Common myeloid progenitor, CD34-positive (primary cell): ENCODE measurements around the gene BIVM.

ENCODE experiments used
- CTCF ChIA-PET: fragments of 350-600 bp; sonication (Branson Sonifier 250); formaldehyde crosslinking; loops from one replicate; lab custom pipeline; 2021; ENCODE audit warnings: antibody characterized with exemption; lab: Charles Lee
- POLR2A ChIA-PET: fragments of 350-600 bp; sonication (Branson Sonifier 250); formaldehyde crosslinking; loops from one replicate; lab custom pipeline; 2021; ENCODE audit warnings: antibody characterized with exemption; lab: Charles Lee
- DNase-seq, 3 donors: peaks; one replicate each; pipeline versions ENCODE4 v3.0.0 to v3.0.0-alpha.2; 2013
- H3K27ac ChIP-seq, 2 experiments: 1 replicate in 1 of 2; 2 replicates in 1 of 2; pipeline ENCODE4 v1.7.0; 2013; ENCODE audit warnings: inconsistent platforms in 2 of 2, low read length in 2 of 2, mild to moderate bottlenecking in 2 of 2, low read depth in 1 of 2, moderate library complexity in 1 of 2; ENCODE audit not compliant: severe bottlenecking in 2 of 2, insufficient read depth in 1 of 2, poor library complexity in 1 of 2
- H3K27me3 ChIP-seq, 5 experiments: replicated peaks in 2 of 5; 1 replicate in 3 of 5; 2 replicates in 2 of 5; pipeline versions ENCODE4 v1.6.1 to v1.7.0; 2013; ENCODE audit warnings: low read length in 4 of 5, mild to moderate bottlenecking in 2 of 5, moderate library complexity in 2 of 5, inconsistent platforms in 1 of 5; ENCODE audit not compliant: insufficient read depth in 5 of 5, control insufficient read depth in 4 of 5
- H3K36me3 ChIP-seq, 4 experiments: 1 replicate in 2 of 4; 2 replicates in 2 of 4; pipeline versions ENCODE4 v1.6.1 to v1.7.0; 2013; ENCODE audit warnings: low read length in 3 of 4, control low read depth in 1 of 4, mild to moderate bottlenecking in 1 of 4; ENCODE audit not compliant: control insufficient read depth in 4 of 4, insufficient read depth in 4 of 4
- H3K4me1 ChIP-seq, 4 experiments: 1 replicate in 3 of 4; 2 replicates in 1 of 4; pipeline versions ENCODE4 v1.6.1 to v1.7.1; 2013; ENCODE audit warnings: low read length in 3 of 4, mild to moderate bottlenecking in 3 of 4, control low read depth in 1 of 4, inconsistent platforms in 1 of 4, moderate library complexity in 1 of 4; ENCODE audit not compliant: control insufficient read depth in 4 of 4, insufficient read depth in 4 of 4; ENCODE audit errors: control extremely low read depth in 1 of 4
- H3K4me3 ChIP-seq, 7 experiments: 1 replicate in 4 of 7; 2 replicates in 3 of 7; pipeline versions ENCODE4 v1.5.1 to v1.7.0; 2013; ENCODE audit warnings: mild to moderate bottlenecking in 7 of 7, low read length in 6 of 7, moderate library complexity in 6 of 7, inconsistent platforms in 2 of 7, low read depth in 2 of 7, control low read depth in 1 of 7; ENCODE audit not compliant: insufficient read depth in 4 of 7, control insufficient read depth in 1 of 7; ENCODE audit errors: extremely low read depth in 1 of 7
- H3K9me3 ChIP-seq, 5 experiments: 1 replicate in 4 of 5; 2 replicates in 1 of 5; pipeline versions ENCODE4 v1.6.1 to v1.7.1; 2013; ENCODE audit warnings: low read length in 4 of 5, mild to moderate bottlenecking in 2 of 5, inconsistent platforms in 1 of 5, low read depth in 1 of 5, moderate library complexity in 1 of 5; ENCODE audit not compliant: control insufficient read depth in 4 of 5, insufficient read depth in 2 of 5; ENCODE audit errors: control extremely low read depth in 1 of 5
- WGBS: methylation state at CpG from one replicate; pipeline ENCODE4 v1.1.5; 2013; ENCODE audit not compliant: insufficient coverage; 5-methylcytosine and 5-hydroxymethylcytosine counted together

Gene BIVM

DNA sequence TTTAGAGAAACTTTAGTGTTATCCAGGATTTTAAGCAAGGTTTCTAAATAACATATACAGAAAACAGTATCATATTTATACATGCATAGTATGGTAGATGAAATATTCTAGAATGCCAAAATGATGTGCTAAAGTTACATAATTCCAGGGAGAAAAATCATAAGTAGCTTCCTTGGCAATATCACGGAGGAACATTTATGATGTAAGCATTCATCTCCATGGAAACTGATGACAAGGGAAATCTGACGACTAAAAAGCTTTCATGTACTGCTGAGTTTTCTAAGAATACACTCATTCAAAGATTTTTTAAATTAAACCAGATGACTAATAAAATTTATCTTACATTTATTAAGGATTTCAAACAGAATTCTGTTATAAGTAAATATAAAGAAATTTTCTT, 30.0 kb upstream of the BIVM start:
- WGBS, result 100% methylated on average over 1 of the region's 2 CpGs
- H3K4me3 ChIP-seq, result no peak overlapping the region
- no peak for DNase-seq
- H3K36me3 ChIP-seq, result peaks cover 2 to 26% (median 11%) of the 10 kb centered on the region in 4 experiments
- H3K27ac ChIP-seq, result no peak overlapping the region
- CTCF ChIA-PET, result interaction anchor here (0.9 to 9.0 kb wide), 8 partner anchors 15 to 187 kb away, joined by 3 to 77 read pairs (median 4); partner anchors contain the start of genes BIVM and POGLUT2
- no peaks in the 10 kb centered on the region for H3K27me3 ChIP-seq
- H3K4me1 ChIP-seq, result peaks cover 17 to 35% (median 27%) of the 10 kb centered on the region in 4 experiments
- H3K9me3 ChIP-seq, result no peaks in the 10 kb centered on the region
- POLR2A ChIA-PET, result no interaction called here

DNA sequence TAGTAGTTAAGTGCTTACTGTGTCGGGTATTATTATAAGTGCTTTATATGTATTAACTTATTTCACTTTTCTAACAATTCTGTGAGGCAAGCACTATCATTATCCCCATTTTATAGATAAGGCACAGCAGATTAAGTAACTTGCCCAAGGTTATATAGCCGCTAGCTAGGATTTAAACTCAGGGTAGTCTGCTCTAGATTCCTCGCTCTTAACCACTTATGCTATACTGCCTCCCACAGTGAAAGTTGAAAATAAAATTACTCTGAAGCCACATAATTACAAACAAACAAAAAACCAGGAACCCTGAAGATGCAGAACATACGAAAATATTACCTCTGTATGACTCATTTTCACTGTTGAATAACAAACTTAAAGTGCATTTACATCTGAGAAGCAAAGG, 29.2 kb upstream of the BIVM start:
- Histone ChIP-seq H3K27me3 (no peaks in the 10 kb centered on the region), H3K4me3 (no peak overlapping the region), H3K4me1 (peaks cover 21 to 43% (median 35%) of the 10 kb centered on the region in 4 experiments), H3K9me3 (no peaks in the 10 kb centered on the region), H3K27ac (no peak overlapping the region), H3K36me3 (peaks cover 2 to 26% (median 11%) of the 10 kb centered on the region in 4 experiments)
- POLR2A ChIA-PET, result interaction anchor here (1.0 kb wide), 1 partner anchor 76 kb away, joined by 3 read pairs; the partner anchor contains the start of gene ERCC5
- WGBS, result 87% methylated on average over 3 of the region's 4 CpGs
- peak; percentile 18 to 45 (median 39) for DNase-seq
- CTCF ChIA-PET, result interaction anchor here (1.0 to 9.0 kb wide), 7 partner anchors 16 to 188 kb away, joined by 3 to 77 read pairs (median 4); partner anchors contain the start of genes BIVM and POGLUT2

DNA sequence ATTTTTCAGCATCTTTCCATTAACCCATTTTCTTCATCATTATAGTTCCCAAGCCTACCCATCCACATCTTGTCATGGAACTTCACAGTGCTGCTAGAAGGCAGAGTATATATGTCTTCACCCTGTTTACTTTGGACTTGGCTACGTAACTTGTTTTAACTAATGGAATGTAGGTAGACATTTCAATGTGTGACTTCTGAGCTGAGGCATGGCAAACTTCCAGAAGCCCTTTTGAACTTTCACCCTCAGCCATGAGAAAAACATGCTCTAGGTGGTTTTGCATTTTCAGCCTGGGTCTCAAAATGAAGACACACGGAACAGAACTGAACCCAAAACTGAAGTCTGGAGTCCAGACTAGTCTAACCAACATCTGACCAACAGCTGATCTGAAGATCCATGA, 28.5 kb upstream of the BIVM start:
- DNase-seq, result no peak
- CTCF ChIA-PET, result interaction anchor here (1.5 to 9.0 kb wide), 4 partner anchors 10 to 100 kb away, joined by 3 to 77 read pairs (median 4); partner anchors contain the start of genes BIVM and POGLUT2
- H3K27ac ChIP-seq, result no peak overlapping the region
- H3K27me3 ChIP-seq, result no peaks in the 10 kb centered on the region
- peaks cover 28 to 50% (median 42%) of the 10 kb centered on the region in 4 experiments for H3K4me1 ChIP-seq
- WGBS, result no CpG with 5 or more reads among the region's 2 CpGs
- H3K36me3 ChIP-seq, result peaks cover 2 to 23% (median 11%) of the 10 kb centered on the region in 4 experiments
- H3K9me3 ChIP-seq, result no peaks in the 10 kb centered on the region
- peak overlapping the region in 1 of 7 experiments; percentile 96 for H3K4me3 ChIP-seq
- POLR2A ChIA-PET, result interaction anchor here (1.0 kb wide), 1 partner anchor 75 kb away, joined by 3 read pairs; the partner anchor contains the start of gene ERCC5

DNA sequence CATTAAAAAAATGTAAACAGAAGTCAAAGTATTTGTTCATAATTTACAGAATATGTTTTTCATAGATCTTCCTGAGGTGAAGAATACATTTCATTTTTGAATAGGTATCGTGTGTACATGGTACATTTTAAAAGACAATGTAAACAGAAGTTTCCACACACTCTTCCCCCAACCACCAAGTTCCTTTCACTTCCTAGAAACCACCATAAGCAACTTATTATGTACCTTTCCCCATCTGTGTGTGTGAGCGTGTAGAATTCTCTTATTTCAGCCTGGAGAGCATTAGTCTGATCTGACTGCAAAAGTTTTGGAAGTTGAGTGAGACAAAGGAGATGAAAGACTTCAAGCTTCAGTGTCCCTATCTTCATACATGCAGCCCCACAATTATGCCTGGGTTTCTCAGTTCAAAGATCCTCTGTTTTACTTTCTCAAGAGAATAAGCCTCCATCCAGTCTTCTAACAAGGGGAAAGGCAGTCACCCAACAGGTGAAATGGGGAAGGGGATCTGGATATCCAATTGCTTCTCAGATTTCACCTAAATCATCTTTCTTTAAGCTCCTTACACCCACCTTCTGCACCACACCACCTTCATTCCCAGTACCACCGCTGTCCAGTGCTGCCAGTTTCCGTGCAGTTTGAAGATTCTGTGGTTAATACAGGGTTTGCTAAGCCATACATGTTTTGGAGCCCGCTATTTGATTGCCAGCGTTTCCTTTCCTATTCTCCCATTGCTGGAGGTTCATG, 27.4 kb upstream of the BIVM start:
- Histone ChIP-seq H3K4me3 (peak overlapping the region in 4 of 7 experiments; percentile 11 to 96 (median 28)), H3K4me1 (peaks cover 28 to 55% (median 44%) of the 10 kb centered on the region in 4 experiments), H3K36me3 (peaks cover 2 to 17% (median 5%) of the 10 kb centered on the region in 4 experiments), H3K9me3 (no peaks in the 10 kb centered on the region), H3K27ac (no peak overlapping the region), H3K27me3 (no peaks in the 10 kb centered on the region)
- POLR2A ChIA-PET, result interaction anchor here (0.6 kb wide), 1 partner anchor 29 kb away, joined by 3 read pairs; no protein-coding TSS in a partner anchor
- DNase-seq, result peak in 2 of 3 donors; percentile 23
- CTCF ChIA-PET, result interaction anchor here (0.6 to 9.0 kb wide), 4 partner anchors 11 to 251 kb away, joined by 3 to 77 read pairs (median 4); partner anchors contain the start of genes BIVM and POGLUT2
- 100% methylated on average over 1 of the region's 6 CpGs for WGBS

DNA sequence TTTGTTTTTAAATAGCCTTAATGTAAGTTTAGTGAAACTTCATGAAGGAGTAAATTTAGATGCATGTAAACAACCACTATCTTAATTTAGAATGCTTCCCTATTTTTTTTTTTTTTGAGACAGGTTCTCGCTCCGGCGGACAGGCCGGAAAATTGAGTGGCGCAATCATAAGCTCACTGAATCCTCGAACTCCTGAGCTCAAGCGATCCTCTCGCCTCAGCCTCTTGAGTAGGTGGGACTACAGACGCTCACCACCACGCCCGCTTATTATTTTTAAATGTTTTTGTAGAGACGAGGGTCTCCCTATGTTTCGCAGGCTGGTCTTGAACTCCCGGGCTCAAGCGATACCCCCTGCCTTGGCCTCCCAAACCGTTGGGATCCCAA, 26.9 kb upstream of the BIVM start:
- Histone ChIP-seq H3K9me3 (no peaks in the 10 kb centered on the region), H3K36me3 (peaks cover 0 to 12% (median 2%) of the 10 kb centered on the region in 4 experiments), H3K27me3 (no peaks in the 10 kb centered on the region), H3K4me1 (peaks cover 28 to 60% (median 46%) of the 10 kb centered on the region in 4 experiments), H3K27ac (no peak overlapping the region), H3K4me3 (peak overlapping the region in 3 of 7 experiments; percentile 11 to 96 (median 91))
- WGBS, result 97% methylated on average over 16 of the region's 16 CpGs
- ChIA-PET CTCF (interaction anchor here (0.6 to 9.0 kb wide), 4 partner anchors 12 to 251 kb away, joined by 3 to 77 read pairs (median 4); partner anchors contain the start of genes BIVM and POGLUT2), POLR2A (interaction anchor here (0.6 kb wide), 1 partner anchor 28 kb away, joined by 3 read pairs; no protein-coding TSS in a partner anchor)
- DNase-seq, result no peak

DNA sequence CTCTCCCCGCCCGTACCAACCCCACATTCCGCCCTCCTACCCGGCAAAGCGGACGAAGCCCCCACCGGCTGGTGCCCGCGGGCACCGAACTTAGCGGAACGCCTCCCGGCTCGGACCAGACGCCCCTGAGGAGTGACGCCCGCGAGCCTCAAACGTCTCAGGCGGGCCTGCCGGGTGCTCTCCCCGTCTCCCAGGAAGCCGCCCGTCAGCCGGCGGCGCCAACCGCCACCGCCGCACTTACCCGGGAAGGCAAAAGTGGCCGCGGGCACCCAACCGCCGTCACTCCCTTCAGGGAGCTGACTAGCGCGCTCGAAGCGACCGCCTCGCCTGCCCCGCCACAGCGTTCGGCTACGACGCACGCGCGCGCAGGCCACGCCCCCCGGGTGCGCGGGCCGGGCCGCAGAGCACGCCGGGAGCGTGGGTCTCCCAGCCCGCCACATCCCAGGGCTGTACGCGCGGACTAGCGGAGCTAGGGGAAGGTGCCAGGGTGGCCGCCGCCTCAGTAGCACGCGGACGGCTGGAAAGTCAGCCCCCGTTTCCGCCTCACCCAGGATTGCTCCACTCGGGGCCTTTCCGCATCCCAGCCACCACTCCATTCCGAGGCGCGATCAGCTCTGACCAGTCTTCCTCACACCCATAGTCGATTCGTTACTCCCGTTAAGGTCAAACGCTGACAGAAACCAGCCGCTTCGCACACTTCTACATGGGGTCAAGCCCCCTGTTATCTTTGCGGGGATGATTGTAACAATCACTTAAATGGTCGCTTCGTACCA, 25.3 kb upstream of the BIVM start, which contains the start of gene TEX30:
TEX30 (minus strand) TSS at position 346 of the 773 bp plus-strand sequence. CDS start 3,760 bp downstream, outside the sequence.
- WGBS, result 4% methylated on average over 74 of the region's 85 CpGs
- peak within 1 kb of the TSS; percentile 30 to 86 for H3K27ac ChIP-seq
- H3K27me3 ChIP-seq, result no peaks in the 10 kb centered on the region
- H3K4me1 ChIP-seq, result peaks cover 28 to 63% (median 48%) of the 10 kb centered on the region in 4 experiments
- peaks cover 0 to 7% (median 1%) of the 10 kb centered on the region in 4 experiments for H3K36me3 ChIP-seq
- H3K4me3 ChIP-seq, result peak within 1 kb of the TSS; percentile 81 to 96 (median 88)
- ChIA-PET POLR2A (interaction anchor here (0.6 to 2.4 kb wide), 4 partner anchors 24 to 1235 kb away, joined by 3 to 15 read pairs (median 6); partner anchors contain the start of gene ERCC5), CTCF (interaction anchor here (0.8 to 9.0 kb wide), 6 partner anchors 14 to 121 kb away, joined by 3 to 77 read pairs (median 4); partner anchors contain the start of genes BIVM and POGLUT2)
- DNase-seq, result peak; percentile 82 to 90 (median 88)
- peaks cover 0 to 2% (median 0%) of the 10 kb centered on the region in 5 experiments for H3K9me3 ChIP-seq
